PC-9 (cell line): ENCODE results near the gene RPTOR.

Source experiments
- CTCF ChIP-seq: fragments of 200-600 bp; sonication (generic); conservative IDR thresholded peaks from 2 replicates; pipeline ENCODE4 v1.6.1; 2017; ENCODE audit warnings: mixed run types, antibody characterized with exemption, mild to moderate bottlenecking, moderate library complexity
- EZH2 ChIP-seq: fragments of 200-600 bp; sonication (generic); IDR thresholded peaks from 2 replicates; pipeline ENCODE4 v1.8.0; 2017; ENCODE audit warnings: antibody characterized with exemption, low read depth

- no peak for TF ChIP-seq EZH2
- no peak for TF ChIP-seq CTCF
Observed at GRCh38 chr17:80774146-80774545, 229.5 kb downstream of the RPTOR start.
